Lung (tissue), 12 donors: ENCODE data around the gene TCF12. TPM values are rescaled to one million over a fixed set of nuclear protein-coding genes. Genes with fewer than 3 reads are reported as not detected.

Experiments
- ATAC-seq: fragments of 200-7000 bp; cut with Tn5 transposase; one replicate; pipeline ENCODE4 v1.9.1; 2020; ENCODE audit warnings: moderate number of reproducible peaks; ENCODE audit not compliant: insufficient read depth, low FRiP score
- DNase-seq, 3 donors: peaks; one replicate each; pipeline ENCODE4 v3.0.0-alpha.2; 2013 to 2017
- H3K27ac ChIP-seq, 2 donors: one replicate each; pipeline ENCODE4 v1.5.1; 2013; ENCODE audit warnings: mild to moderate bottlenecking in 2 of 2, moderate library complexity in 2 of 2, control low read depth in 1 of 2, inconsistent platforms in 1 of 2, low read depth in 1 of 2, low read length in 1 of 2
- H3K27me3 ChIP-seq, 3 donors: one replicate each; pipeline ENCODE4 v1.5.1; 2013; ENCODE audit warnings: low read length in 2 of 3; ENCODE audit not compliant: control insufficient read depth in 3 of 3, insufficient read depth in 3 of 3
- H3K36me3 ChIP-seq, 4 donors: one replicate each; pipeline ENCODE4 v1.5.1; 2013; ENCODE audit warnings: low read length in 4 of 4, mild to moderate bottlenecking in 1 of 4, moderate library complexity in 1 of 4; ENCODE audit not compliant: control insufficient read depth in 4 of 4, insufficient read depth in 4 of 4
- H3K4me1 ChIP-seq, 5 donors: one replicate each; pipeline ENCODE4 v1.5.1; 2013; ENCODE audit warnings: low read length in 5 of 5, mild to moderate bottlenecking in 2 of 5, moderate library complexity in 1 of 5; ENCODE audit not compliant: control insufficient read depth in 5 of 5, insufficient read depth in 5 of 5
- H3K4me3 ChIP-seq: one replicate; pipeline ENCODE4 v1.5.1; 2013; ENCODE audit warnings: mild to moderate bottlenecking, control low read depth, moderate library complexity
- H3K9ac ChIP-seq, 2 donors: one replicate each; pipeline ENCODE4 v1.5.1; 2013; ENCODE audit warnings: low read length in 2 of 2, control low read depth in 1 of 2; ENCODE audit not compliant: insufficient read depth in 1 of 2
- H3K9me3 ChIP-seq, 4 donors: one replicate each; pipeline ENCODE4 v1.5.1; 2013; ENCODE audit warnings: low read length in 3 of 4, mild to moderate bottlenecking in 1 of 4, moderate library complexity in 1 of 4; ENCODE audit not compliant: control insufficient read depth in 4 of 4, insufficient read depth in 3 of 4
- CTCF ChIP-seq: IDR thresholded peaks from 2 replicates; pipeline ENCODE4 v1.5.1; 2012; ENCODE audit warnings: mild to moderate bottlenecking; ENCODE audit errors: control extremely low read depth, extremely low read depth
- WGBS, 2 donors: extraction: QIAGEN DNeasy Blood & Tissue Kit; methylation state at CpG; one replicate each; pipeline ENCODE4 v1.1.7; 2013; 5-methylcytosine and 5-hydroxymethylcytosine counted together
- polyA plus RNA-seq, 2 donors: library from polyadenylated mRNA; stranded (reverse); fragments of 200-250 nt; gene quantifications; one replicate each; pipeline ENCODE4 v1.2.1, GENCODE V29; 2013
- total RNA-seq, 2 donors: library from RNA; depleted of rRNA in 1 of 2; stranded (reverse); fragments of >200 nt in 1 of 2; gene quantifications; one replicate each; pipeline ENCODE4 v1.2.1, GENCODE V29; 2014 to 2021
- donor health status: control.
- donor health status: control.
- donor health status: Bipolar disorder and iron deficiency.
- donor health status: healthy.
- donor health status: DM: yes; HTN: yes; CAD: no.

Gene TCF12
- total and polyA plus RNA-seq, 4 donors = 9.6 to 314 (median 56.3) TPM

GRCh38 chr15:57255751-57256341 is 337.4 kb downstream of the TCF12 start:
- H3K9ac ChIP-seq = no peak overlapping the region
- H3K9me3 ChIP-seq = no peaks in the 10 kb centered on the region
- peaks cover 7 to 23% (median 9%) of the 10 kb centered on the region in 4 donors for H3K36me3 ChIP-seq
- H3K4me3 ChIP-seq = no peak overlapping the region
- DNase-seq (no peak), ATAC-seq (no peak)
- no peak for TF ChIP-seq CTCF
- peaks cover 0 to 5% (median 0%) of the 10 kb centered on the region in 5 donors for H3K4me1 ChIP-seq
- no peaks in the 10 kb centered on the region for H3K27me3 ChIP-seq
- 91 to 96% methylated on average over 6 of the region's 6 CpGs for WGBS, 2 donors
- no peak overlapping the region for H3K27ac ChIP-seq

- Histone ChIP-seq H3K9ac (no peak overlapping the region), H3K36me3 (peaks cover 4 to 24% (median 8%) of the 10 kb centered on the region in 4 donors), H3K27me3 (no peaks in the 10 kb centered on the region), H3K27ac (no peak overlapping the region), H3K9me3 (no peaks in the 10 kb centered on the region), H3K4me1 (peaks cover 0 to 5% (median 0%) of the 10 kb centered on the region in 5 donors), H3K4me3 (no peak overlapping the region)
- no peak for TF ChIP-seq CTCF
- DNase-seq (peak in 2 of 3 donors; percentile 34 to 52), ATAC-seq (no peak)
- 77 to 84% methylated on average over 2 of the region's 2 CpGs for WGBS, 2 donors
Observed at GRCh38 chr15:57256939-57257338, 338.5 kb downstream of the TCF12 start.

- DNase-seq (peak; percentile 27 to 35 (median 27)), ATAC-seq (no peak)
- 68 to 79% methylated on average over 6 of the region's 6 CpGs for WGBS, 2 donors
- no peak for TF ChIP-seq CTCF
- Histone ChIP-seq H3K27me3 (no peaks in the 10 kb centered on the region), H3K36me3 (peaks cover 5 to 19% (median 12%) of the 10 kb centered on the region in 4 donors), H3K9me3 (no peaks in the 10 kb centered on the region), H3K4me3 (no peak overlapping the region), H3K4me1 (peaks cover 0 to 5% (median 0%) of the 10 kb centered on the region in 5 donors), H3K9ac (no peak overlapping the region), H3K27ac (no peak overlapping the region)
Observed at GRCh38 chr15:57259568-57260040, 341.2 kb downstream of the TCF12 start.
